Activated CD8-positive, alpha-beta T cell treated with anti-CD3 and anti-CD28 coated beads, Interleukin-2, amount 10 ng/mL, durations not matched to agents 7 days and 5 days (primary cell): ENCODE results near the gene TM7SF2. TPM values are rescaled to one million over a fixed set of nuclear protein-coding genes. Genes with fewer than 3 reads are reported as not detected.

ENCODE experiments used
- ATAC-seq: fragments of 150-1000 bp; cut with Tn5 transposase; one replicate; pipeline ENCODE4 v1.10.0; 2021; ENCODE audit warnings: moderate library complexity
- CTCF ChIA-PET: fragments of 350-600 bp; sonication (Branson Sonifier 250); formaldehyde crosslinking; loops from one replicate; lab custom pipeline; 2021; ENCODE audit warnings: antibody characterized with exemption; lab: Charles Lee
- POLR2A ChIA-PET: fragments of 350-600 bp; sonication (Branson Sonifier 250); formaldehyde crosslinking; loops from one replicate; lab custom pipeline; 2021; ENCODE audit warnings: antibody characterized with exemption; lab: Charles Lee
- DNase-seq: peaks from one replicate; pipeline ENCODE4 v3.0.0-alpha.2; 2020
- H3K27ac Mint-ChIP-seq: one replicate; pipeline ENCODE4 v1.8.0; 2021; ENCODE audit warnings: mild to moderate bottlenecking, mixed read lengths
- H3K27me3 Mint-ChIP-seq: one replicate; pipeline ENCODE4 v1.8.0; 2021; ENCODE audit warnings: low read depth, mixed read lengths
- H3K36me3 Mint-ChIP-seq: one replicate; pipeline ENCODE4 v1.8.0; 2021; ENCODE audit warnings: low read depth, mixed read lengths
- H3K4me1 Mint-ChIP-seq: one replicate; pipeline ENCODE4 v1.8.0; 2021; ENCODE audit warnings: low read depth, mixed read lengths
- H3K4me3 Mint-ChIP-seq: one replicate; pipeline ENCODE4 v1.8.0; 2021; ENCODE audit warnings: mild to moderate bottlenecking, mixed read lengths
- H3K9me3 Mint-ChIP-seq: one replicate; pipeline ENCODE4 v1.8.0; 2022; ENCODE audit warnings: mixed read lengths; ENCODE audit not compliant: insufficient read depth
- total RNA-seq, 2 experiments: library from RNA; stranded (reverse); gene quantifications; one replicate each; pipeline ENCODE4 v1.2.3, GENCODE V29; 2021

The TM7SF2 gene
- total RNA-seq, 2 experiments from 2014 or later, result 25.3 to 26.1 TPM

DNA sequence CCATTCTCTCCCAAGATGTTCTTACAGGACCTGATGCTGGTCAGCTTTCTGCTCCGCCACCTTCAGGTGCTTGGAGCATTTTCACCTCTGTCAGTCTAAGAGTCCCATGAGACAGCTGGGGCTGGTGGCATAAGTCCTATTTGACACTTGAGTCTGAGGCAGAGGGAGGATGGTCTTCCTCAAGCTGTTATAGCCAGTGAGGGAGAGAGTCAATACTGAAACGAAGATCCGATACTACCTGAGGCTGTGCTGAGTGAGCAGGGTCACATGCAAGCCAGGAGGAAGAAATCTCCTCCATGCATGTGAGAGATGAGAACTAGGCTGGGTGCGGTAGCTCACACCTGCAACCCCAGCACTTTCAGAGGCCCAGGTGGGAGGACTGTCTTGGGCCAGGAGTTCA lies 22.1 kb upstream of the TM7SF2 start:
- Mint-ChIP-seq H3K27me3 (no peaks in the 10 kb centered on the region), H3K27ac (no peak overlapping the region), H3K4me3 (no peak overlapping the region), H3K36me3 (peaks cover 30% of the 10 kb centered on the region), H3K4me1 (peaks cover 12% of the 10 kb centered on the region), H3K9me3 (no peaks in the 10 kb centered on the region)
- DNase-seq (no peak), ATAC-seq (no peak)
- ChIA-PET CTCF (interaction anchor here (1.3 to 1.5 kb wide), 2 partner anchors 11 to 146 kb away, joined by 3 to 6 read pairs; no protein-coding TSS in a partner anchor), POLR2A (interaction anchor here (1.2 to 1.7 kb wide), 2 partner anchors 14 to 33 kb away, joined by 3 to 4 read pairs; partner anchors contain the start of genes FAU and MRPL49)

DNA sequence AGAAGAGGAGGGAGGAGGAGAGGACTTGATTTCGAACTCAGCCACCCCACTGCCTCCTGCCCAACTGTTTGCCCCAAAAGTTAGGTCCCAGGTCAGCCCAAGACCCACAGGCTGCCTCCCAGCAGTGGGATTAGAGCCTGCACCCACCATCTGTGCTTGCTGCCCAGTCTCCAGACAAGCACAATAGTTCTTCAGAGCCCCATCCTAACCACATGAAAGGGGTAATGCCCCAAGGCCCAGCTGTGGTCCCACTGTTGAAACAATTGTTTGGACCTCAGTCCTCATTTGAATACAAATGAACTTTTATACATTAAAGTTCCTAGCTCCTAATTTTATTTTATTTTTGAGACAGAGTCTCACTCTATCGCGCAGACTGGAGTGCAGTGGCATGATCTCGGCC lies 21.0 kb upstream of the TM7SF2 start:
- Mint-ChIP-seq H3K27me3 (no peaks in the 10 kb centered on the region), H3K4me3 (no peak overlapping the region), H3K4me1 (peaks cover 6% of the 10 kb centered on the region), H3K27ac (no peak overlapping the region), H3K36me3 (peaks cover 29% of the 10 kb centered on the region), H3K9me3 (no peaks in the 10 kb centered on the region)
- CTCF ChIA-PET, result interaction anchor here (1.3 to 2.3 kb wide), 4 partner anchors 12 to 147 kb away, joined by 3 to 6 read pairs (median 5); no protein-coding TSS in a partner anchor
- POLR2A ChIA-PET, result interaction anchor here (1.2 kb wide), 1 partner anchor 21 kb away, joined by 3 read pairs; no protein-coding TSS in a partner anchor
- DNase-seq (no peak), ATAC-seq (no peak)

DNA sequence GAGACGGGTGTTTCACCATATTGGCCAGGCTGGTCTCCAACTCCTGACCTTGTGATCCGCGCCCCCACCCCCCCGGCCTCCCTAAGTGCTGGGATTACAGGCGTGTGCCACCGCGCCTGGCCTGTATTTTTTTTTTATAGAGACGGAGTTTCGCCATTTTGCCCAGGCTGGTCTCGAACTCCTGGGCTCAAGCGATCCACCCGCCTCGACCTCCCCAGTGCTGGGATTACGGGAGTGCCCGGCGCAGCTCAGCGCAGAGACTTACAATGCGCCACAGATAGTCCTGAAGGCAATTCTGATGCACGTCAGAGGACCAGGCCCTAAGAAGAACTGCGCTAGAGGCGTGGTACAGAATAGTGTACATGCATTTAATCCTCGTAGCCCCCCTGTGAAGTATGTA lies 16.2 kb upstream of the TM7SF2 start:
- Mint-ChIP-seq H3K9me3 (no peaks in the 10 kb centered on the region), H3K27me3 (no peaks in the 10 kb centered on the region), H3K36me3 (peaks cover 9% of the 10 kb centered on the region), H3K4me3 (peak overlapping the region; percentile 93), H3K27ac (peak overlapping the region; percentile 98), H3K4me1 (peaks cover 20% of the 10 kb centered on the region)
- no peak for ATAC-seq
- POLR2A ChIA-PET, result interaction anchor here (0.6 to 2.9 kb wide), 11 partner anchors 9 to 131 kb away, joined by 3 to 30 read pairs (median 6); partner anchors contain the start of genes CDCA5, FAU, MRPL49 and SYVN1
- no peak for DNase-seq
- CTCF ChIA-PET, result interaction anchor here (0.6 to 7.8 kb wide), 9 partner anchors 10 to 226 kb away, joined by 3 to 117 read pairs (median 8); partner anchors contain the start of genes CDCA5, TM7SF2 and ZNHIT2

DNA sequence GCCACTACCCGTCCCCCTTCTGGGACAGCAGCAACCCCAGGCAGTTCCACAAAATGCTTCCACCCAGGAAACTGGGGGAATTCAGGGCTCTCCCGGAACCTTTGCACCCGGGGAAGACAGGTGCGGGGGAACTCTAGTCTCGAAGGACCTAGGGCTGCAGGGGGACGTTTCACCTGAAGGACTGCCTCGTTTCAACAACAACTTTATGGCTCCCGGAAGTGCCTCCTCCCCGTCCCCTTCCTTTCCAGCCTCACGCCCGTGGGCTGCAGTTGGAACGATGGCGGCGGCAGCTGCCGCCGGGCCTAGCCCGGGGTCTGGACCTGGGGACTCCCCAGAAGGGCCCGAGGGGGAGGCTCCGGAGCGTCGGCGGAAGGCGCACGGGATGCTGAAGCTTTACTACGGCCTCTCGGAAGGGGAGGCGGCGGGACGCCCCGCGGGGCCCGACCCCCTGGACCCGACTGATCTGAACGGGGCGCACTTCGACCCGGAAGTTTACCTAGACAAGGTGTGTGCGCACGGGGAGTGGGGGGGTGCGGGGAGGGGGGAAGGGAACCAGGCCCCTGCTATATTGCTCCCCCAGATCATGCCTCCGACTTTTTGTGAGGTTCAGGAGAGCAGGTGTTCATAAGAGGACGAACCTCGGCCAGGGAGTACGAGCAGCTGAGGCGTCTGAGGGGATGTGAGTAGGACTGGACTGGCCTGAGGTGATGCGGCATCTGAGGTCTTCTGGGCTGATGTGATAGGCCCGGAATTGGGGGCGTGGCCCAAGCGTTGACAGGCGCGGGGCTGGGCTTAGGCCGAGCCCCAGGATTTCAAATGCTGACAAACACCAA lies 15.5 kb upstream of the TM7SF2 start, which contains the start of gene VPS51:
TSS of gene VPS51 (plus strand) at position 241 of the 833 bp plus-strand sequence. CDS start at position 278, 37 bp downstream.
- no peaks in the 10 kb centered on the region for H3K9me3 Mint-ChIP-seq
- no peaks in the 10 kb centered on the region for H3K27me3 Mint-ChIP-seq
- DNase-seq, result peak; percentile 92
- ChIA-PET POLR2A (interaction anchor here (0.8 to 2.9 kb wide), 19 partner anchors 9 to 233 kb away, joined by 3 to 30 read pairs (median 5); partner anchors contain the start of genes ARL2, CDCA5, FAU and MRPL49), CTCF (interaction anchor here (1.0 to 7.8 kb wide), 5 partner anchors 13 to 83 kb away, joined by 3 to 117 read pairs (median 4); partner anchors contain the start of genes SAC3D1, TM7SF2 and ZNHIT2)
- H3K4me3 Mint-ChIP-seq, result peak within 1 kb of the TSS; percentile 93
- peaks cover 9% of the 10 kb centered on the region for H3K36me3 Mint-ChIP-seq
- peak; percentile 97 for ATAC-seq
- H3K27ac Mint-ChIP-seq, result peak within 1 kb of the TSS; percentile 98
- H3K4me1 Mint-ChIP-seq, result peaks cover 20% of the 10 kb centered on the region

DNA sequence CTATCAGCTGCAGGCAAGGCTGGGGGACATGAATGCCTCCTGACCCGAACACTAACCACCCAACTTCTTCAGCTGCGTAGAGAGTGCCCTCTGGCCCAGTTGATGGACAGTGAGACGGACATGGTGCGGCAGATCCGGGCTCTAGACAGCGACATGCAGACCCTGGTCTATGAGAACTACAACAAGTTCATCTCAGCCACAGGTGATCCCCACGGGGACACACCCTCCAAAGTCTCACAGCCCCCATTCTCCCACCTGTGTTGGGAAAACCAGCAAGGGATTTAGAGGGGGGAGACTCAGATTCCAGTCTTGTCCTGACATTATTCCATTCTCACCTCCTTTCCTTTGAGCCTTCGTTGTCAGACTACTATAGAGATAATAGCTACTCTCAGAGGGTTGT lies 14.7 kb upstream of the TM7SF2 start:
- no peak for DNase-seq
- H3K9me3 Mint-ChIP-seq, result no peaks in the 10 kb centered on the region
- ChIA-PET CTCF (interaction anchor here (1.0 to 7.8 kb wide), 5 partner anchors 14 to 84 kb away, joined by 3 to 117 read pairs (median 4); partner anchors contain the start of genes SAC3D1, TM7SF2 and ZNHIT2), POLR2A (interaction anchor here (0.6 to 2.9 kb wide), 19 partner anchors 10 to 234 kb away, joined by 3 to 30 read pairs (median 5); partner anchors contain the start of genes ARL2, CDCA5, FAU and MRPL49)
- peaks cover 9% of the 10 kb centered on the region for H3K36me3 Mint-ChIP-seq
- peaks cover 20% of the 10 kb centered on the region for H3K4me1 Mint-ChIP-seq
- no peak for ATAC-seq
- peak overlapping the region; percentile 93 for H3K4me3 Mint-ChIP-seq
- H3K27ac Mint-ChIP-seq, result peak overlapping the region; percentile 98
- no peaks in the 10 kb centered on the region for H3K27me3 Mint-ChIP-seq

DNA sequence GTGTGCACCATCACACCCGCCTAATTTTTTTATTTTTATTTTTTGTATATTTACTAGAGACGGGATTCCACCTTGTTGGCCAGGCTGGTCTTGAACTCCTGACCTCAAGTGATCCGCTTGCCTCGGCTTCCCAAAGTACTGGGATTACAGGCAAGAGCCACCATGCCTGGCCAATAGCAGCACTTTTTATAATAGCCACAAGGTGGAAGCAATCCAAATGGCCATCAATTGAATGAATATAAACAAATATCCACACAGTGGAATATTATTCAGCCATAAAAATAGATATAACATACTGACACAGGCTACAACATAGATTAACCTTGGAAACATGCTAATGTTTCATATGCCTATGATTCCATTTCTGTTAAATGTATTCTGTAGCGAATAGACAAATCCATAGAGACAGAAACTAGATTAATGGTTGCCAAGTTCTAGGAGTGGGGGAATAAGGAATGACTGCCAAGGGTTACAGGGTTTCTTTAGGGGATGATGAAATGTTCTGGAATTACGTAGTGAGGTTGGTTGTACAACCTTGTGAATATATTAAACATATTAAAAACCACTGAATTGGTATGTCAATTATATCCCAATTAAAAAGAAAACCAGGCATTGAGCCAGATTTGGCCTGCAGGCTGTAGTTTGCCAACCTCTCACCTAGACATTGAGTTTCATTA lies 10.9 kb upstream of the TM7SF2 start:
- Mint-ChIP-seq H3K27ac (no peak overlapping the region), H3K4me1 (peaks cover 33% of the 10 kb centered on the region), H3K36me3 (peaks cover 24% of the 10 kb centered on the region), H3K9me3 (no peaks in the 10 kb centered on the region), H3K27me3 (no peaks in the 10 kb centered on the region), H3K4me3 (no peak overlapping the region)
- ATAC-seq, result no peak
- no peak for DNase-seq
- ChIA-PET CTCF (interaction anchor here (0.9 to 7.8 kb wide), 5 partner anchors 10 to 179 kb away, joined by 3 to 117 read pairs (median 9); partner anchors contain the start of genes TM7SF2 and ZNHIT2), POLR2A (interaction anchor here (1.0 to 1.5 kb wide), 3 partner anchors 8 to 34 kb away, joined by 3 to 6 read pairs (median 3); partner anchors contain the start of gene SYVN1)

- Mint-ChIP-seq H3K36me3 (peaks cover 34% of the 10 kb centered on the region), H3K9me3 (no peaks in the 10 kb centered on the region), H3K4me1 (peaks cover 23% of the 10 kb centered on the region), H3K27ac (no peak overlapping the region), H3K27me3 (no peaks in the 10 kb centered on the region), H3K4me3 (no peak overlapping the region)
- ChIA-PET POLR2A (interaction anchor here (1.0 to 2.6 kb wide), 4 partner anchors 8 to 32 kb away, joined by 3 to 8 read pairs (median 6); partner anchors contain the start of genes FAU, MRPL49, SYVN1 and ZNHIT2), CTCF (interaction anchor here (2.0 to 2.9 kb wide), 2 partner anchors 8 to 10 kb away, joined by 9 to 15 read pairs; no protein-coding TSS in a partner anchor)
- ATAC-seq (no peak), DNase-seq (no peak)
Observed at GRCh38 chr11:65102142-65103095, 9.3 kb upstream of the TM7SF2 start.

DNA sequence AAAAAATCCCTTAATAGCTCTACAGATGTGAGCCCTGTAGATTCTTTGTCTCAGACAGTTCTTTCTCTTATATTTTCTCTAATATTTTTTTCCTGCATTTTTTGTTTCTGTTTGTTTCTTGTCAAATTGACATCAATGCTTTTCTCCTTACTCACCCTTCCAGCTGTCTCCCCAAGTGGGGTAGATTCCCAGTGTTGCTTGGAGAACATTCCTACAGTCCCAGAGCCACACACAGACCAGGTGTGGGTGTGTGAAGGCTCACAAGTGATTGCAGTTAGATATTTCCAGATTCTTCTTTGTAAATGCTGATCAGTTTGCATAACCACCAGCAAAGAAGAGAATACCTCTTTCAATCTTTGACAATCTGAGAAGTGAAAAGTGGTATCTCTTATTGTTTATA lies 8.2 kb upstream of the TM7SF2 start:
- Mint-ChIP-seq H3K9me3 (no peaks in the 10 kb centered on the region), H3K4me1 (peaks cover 19% of the 10 kb centered on the region), H3K36me3 (peaks cover 30% of the 10 kb centered on the region), H3K4me3 (no peak overlapping the region), H3K27ac (peak overlapping the region; percentile 2), H3K27me3 (no peaks in the 10 kb centered on the region)
- POLR2A ChIA-PET, result interaction anchor here (0.6 to 2.6 kb wide), 4 partner anchors 14 to 227 kb away, joined by 3 to 8 read pairs (median 6); partner anchors contain the start of genes CDCA5, FAU, MRPL49 and ZFPL1
- CTCF ChIA-PET, result interaction anchor here (1.8 to 2.9 kb wide), 2 partner anchors 9 to 14 kb away, joined by 7 to 15 read pairs; partner anchors contain the start of gene ZNHIT2
- no peak for DNase-seq
- no peak for ATAC-seq

DNA sequence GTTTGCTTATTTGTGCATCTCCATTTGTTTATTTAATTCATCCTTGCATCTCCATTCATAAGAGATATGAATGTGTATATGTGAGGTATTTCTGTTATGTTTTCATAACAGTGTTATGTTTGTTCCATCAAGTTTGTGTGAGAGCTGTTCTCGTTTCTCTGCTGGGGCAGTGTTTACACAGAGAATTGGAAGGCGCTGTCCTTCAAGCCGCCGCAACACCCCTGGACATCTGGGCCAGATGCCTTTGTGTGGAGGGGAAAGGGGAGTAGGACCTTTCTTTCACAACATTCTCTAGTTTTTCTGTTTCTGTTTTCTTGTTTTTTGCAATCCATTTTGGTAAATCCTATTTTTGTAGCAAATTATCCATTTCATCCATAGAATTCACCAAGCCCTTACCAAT lies 7.0 kb upstream of the TM7SF2 start:
- Mint-ChIP-seq H3K27ac (peak overlapping the region; percentile 2), H3K4me3 (no peak overlapping the region), H3K36me3 (peaks cover 25% of the 10 kb centered on the region), H3K9me3 (no peaks in the 10 kb centered on the region), H3K27me3 (no peaks in the 10 kb centered on the region), H3K4me1 (peaks cover 17% of the 10 kb centered on the region)
- ChIA-PET CTCF (interaction anchor here (1.2 to 1.8 kb wide), 2 partner anchors 8 to 13 kb away, joined by 3 to 7 read pairs; partner anchors contain the start of gene ZNHIT2), POLR2A (no interaction called here)
- ATAC-seq, result no peak
- DNase-seq, result no peak

DNA sequence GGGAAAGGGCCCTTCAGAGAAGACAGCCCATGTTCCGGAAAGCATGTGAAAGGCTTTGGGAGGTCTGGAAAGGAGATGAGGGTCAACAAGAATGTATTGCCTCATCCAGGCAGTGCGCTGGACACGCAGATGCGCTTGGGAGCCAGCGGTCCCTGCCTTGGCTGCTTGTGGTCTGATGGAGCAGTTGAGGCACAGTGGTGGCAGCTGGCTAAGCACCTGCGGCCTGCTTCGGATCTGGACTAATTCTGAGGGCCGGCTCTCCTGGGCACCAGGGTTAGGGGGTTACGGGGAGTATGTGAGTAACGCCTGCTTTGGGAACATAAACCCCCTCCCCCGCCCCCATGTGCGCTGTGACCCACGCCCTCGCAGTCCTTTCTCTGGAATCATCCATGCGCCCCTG lies 4.6 kb upstream of the TM7SF2 start:
- POLR2A ChIA-PET, result interaction anchor here (4.6 kb wide), 1 partner anchor 11 kb away, joined by 30 read pairs; the partner anchor contains the start of gene VPS51
- H3K4me1 Mint-ChIP-seq, result peaks cover 38% of the 10 kb centered on the region
- no peaks in the 10 kb centered on the region for H3K9me3 Mint-ChIP-seq
- no peaks in the 10 kb centered on the region for H3K27me3 Mint-ChIP-seq
- ATAC-seq (no peak), DNase-seq (no peak)
- CTCF ChIA-PET, result interaction anchor here (1.4 kb wide), 1 partner anchor 223 kb away, joined by 3 read pairs; no protein-coding TSS in a partner anchor
- H3K36me3 Mint-ChIP-seq, result peaks cover 31% of the 10 kb centered on the region
- H3K27ac Mint-ChIP-seq, result no peak overlapping the region
- H3K4me3 Mint-ChIP-seq, result no peak overlapping the region
